ENCODE results near the gene PNMT.
"Not testable (repeated sequence)": the region's sequence is repeated elsewhere in the genome, so short reads cannot be mapped to it uniquely, and the experiment has no call there.

The PNMT gene

DNA sequence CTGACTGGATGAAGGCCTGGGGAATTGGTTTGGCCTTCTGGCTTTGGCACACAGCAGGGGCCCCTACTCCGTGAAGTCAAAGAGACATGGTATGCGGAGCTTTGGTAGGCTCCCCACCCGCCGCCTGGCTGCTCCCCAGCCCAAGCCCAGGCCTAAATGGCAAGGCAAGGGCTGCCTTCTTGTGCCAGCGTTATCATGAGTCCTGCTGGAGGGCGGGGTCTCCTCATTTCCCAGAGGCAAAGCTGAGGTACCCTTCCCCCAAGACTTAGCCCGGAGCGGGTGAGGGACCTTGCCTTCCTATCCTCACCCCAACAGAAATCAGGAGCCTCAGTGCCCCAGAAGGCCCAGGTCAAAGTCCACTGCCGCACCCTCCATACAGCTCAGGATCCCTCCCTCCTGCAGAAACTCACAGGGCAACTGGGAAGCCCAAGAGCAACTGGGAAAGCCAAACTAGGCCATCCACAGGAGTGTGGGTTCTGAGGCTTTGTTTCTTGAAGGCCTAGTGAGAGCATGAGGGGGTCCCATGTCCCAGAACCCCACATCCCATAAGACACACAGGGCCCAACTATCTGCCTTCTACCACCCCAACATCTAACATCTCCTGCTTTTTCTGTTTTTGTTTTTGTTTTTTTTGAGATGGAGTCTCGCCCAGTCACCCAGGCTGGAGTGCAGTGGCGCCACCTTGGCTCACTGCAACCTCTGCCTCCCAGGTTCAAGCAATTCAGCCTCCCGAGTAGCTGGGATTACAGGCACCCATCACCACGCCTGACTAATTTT, 10.3 kb downstream of the PNMT start:
- peaks cover 5% of the 10 kb centered on the region for H3K36me3 Mint-ChIP-seq
- no peaks in the 10 kb centered on the region for H3K9me3 Mint-ChIP-seq (ENCODE audit: low read depth)
- H3K4me3 Mint-ChIP-seq, result no peak overlapping the region
- H3K27me3 Mint-ChIP-seq, result no peaks in the 10 kb centered on the region
- H3K27ac Mint-ChIP-seq, result peak overlapping the region; percentile 96
- peaks cover 60% of the 10 kb centered on the region for H3K4me1 Mint-ChIP-seq (ENCODE audit: low read depth)

DNA sequence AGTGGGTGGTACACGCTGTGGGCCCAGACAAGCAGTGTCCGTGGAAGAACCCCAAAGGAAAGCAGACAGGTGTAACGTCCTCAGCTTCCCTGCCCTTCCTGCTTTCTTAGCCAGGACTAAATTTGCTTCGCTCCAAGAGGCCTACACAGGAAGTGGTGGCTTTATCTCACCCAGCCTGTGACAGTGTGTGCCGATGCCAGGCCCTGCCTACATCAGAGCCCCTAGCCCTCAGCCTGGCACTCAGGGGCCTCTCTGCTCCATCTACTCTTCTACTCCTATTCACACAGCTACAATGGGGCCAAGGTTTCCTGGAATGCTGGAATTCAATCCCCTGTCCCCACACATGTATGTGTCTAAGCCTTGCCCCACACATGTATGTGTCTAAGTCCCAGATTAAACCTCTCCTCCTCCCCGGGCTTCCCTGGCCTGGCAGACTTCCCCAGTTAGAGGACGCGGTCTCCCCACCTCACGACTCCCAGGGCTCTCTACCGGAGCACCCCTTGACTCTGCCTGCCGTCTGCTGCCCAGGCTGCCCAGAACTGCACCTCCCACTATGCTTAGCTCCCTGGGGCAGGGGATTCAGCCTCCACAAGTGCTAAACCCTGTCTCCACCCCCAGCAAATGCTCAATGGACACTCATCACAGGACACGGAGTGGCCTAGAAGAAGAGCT, 11.4 kb downstream of the PNMT start:
- peaks cover 60% of the 10 kb centered on the region for H3K4me1 Mint-ChIP-seq (ENCODE audit: low read depth)
- no peaks in the 10 kb centered on the region for H3K9me3 Mint-ChIP-seq (ENCODE audit: low read depth)
- peaks cover 5% of the 10 kb centered on the region for H3K36me3 Mint-ChIP-seq
- no peaks in the 10 kb centered on the region for H3K27me3 Mint-ChIP-seq
- peak overlapping the region; percentile 35 for H3K4me3 Mint-ChIP-seq
- H3K27ac Mint-ChIP-seq, result peak overlapping the region; percentile 96

DNA sequence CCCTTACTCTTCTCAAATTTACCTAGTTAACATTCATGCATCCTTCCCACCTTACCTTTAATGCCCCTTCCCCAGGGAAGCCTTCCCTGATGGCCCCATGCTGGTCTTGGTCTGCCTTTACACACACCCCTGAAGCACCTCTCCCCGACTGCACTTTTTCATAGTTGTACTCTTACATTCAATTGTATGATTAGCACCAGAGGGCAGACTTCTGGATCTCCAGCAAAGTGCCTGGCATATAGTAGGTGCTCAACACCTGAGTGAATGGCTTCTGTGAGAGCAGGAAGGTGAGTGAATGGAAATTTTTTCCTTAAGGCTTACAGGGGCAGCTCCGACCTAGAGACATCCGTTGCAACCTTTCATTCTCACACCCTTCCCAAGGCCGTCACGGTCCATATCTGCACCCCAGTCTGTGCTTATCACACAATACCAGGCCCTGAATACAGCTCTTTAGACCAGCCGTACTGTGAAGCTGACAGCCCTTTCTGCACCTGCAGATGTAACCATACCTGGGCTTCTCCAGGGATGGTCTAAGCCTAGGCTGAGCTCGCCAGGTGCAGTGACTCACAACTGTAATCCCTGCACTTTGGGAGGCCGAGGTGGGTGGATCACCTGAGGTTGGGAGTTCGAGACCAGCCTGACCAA, 15.2 kb downstream of the PNMT start:
- no peak overlapping the region for H3K4me3 Mint-ChIP-seq
- peaks cover 11% of the 10 kb centered on the region for H3K36me3 Mint-ChIP-seq
- H3K27me3 Mint-ChIP-seq, result no peaks in the 10 kb centered on the region
- no peak overlapping the region for H3K27ac Mint-ChIP-seq
- H3K9me3 Mint-ChIP-seq (ENCODE audit: low read depth), result no peaks in the 10 kb centered on the region
- H3K4me1 Mint-ChIP-seq (ENCODE audit: low read depth), result peaks cover 45% of the 10 kb centered on the region

DNA sequence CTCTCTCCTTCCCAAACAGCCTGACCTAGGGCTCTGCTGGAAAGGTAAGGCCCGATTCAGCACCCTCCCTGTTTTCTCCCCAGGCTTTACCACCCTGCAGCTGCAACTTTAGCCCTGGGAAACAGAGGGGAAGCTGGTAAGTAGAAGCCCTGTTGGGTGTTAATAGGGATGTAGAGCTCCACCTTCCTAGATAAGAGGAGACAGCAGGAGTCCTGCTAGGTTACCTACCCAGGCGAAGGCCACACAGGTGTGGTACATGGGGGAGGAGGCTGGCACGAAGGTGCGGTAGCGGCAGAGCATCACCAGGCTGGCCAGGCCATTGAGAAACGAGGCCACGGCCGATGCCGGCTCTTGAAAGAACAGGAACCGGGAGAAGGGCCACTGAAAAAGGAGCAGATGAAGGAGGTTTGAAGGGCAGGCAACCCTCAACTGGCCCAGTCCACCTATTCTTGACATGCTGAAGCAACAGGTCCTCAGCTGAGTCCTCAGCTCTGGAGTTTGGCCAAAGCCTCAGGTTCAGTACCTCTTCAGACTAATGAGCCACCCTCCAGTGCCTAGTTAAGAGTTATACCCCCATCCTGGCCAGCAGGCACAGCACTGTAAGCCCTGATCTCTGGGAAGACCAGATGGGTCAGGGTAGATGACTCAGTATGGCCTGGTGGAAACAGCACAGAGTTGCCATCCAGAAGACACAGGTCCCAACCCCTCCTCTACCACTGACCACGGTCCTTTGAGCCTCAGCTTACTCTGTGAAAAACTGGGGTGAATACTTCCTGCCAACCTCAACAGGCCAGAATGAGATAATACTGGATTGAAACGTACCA, 16.3 kb downstream of the PNMT start:
- Mint-ChIP-seq H3K27ac (no peak overlapping the region), H3K4me3 (no peak overlapping the region), H3K36me3 (peaks cover 11% of the 10 kb centered on the region), H3K9me3 (ENCODE audit: low read depth) (no peaks in the 10 kb centered on the region), H3K27me3 (no peaks in the 10 kb centered on the region), H3K4me1 (ENCODE audit: low read depth) (peaks cover 40% of the 10 kb centered on the region)

DNA sequence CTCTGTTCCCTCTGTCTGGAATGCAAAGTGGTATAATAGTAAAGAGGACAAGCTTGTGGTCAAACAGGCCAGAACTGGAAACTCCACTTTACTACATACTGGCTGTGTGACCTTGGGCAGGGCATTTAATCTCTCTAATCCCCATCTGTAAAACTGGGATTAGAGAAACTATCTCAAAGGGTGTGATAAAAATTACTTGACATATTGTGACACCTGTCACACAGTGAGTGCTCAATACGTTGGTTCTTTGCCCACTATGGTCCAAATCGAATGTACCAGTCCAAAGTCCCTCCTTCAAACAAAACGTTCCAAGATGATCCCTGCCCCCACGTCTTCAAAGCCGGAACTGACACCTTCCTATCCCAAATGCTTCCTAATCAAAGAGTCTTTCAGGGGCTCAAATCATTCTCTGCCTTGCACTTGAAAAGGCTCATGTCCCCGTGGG, 18.9 kb downstream of the PNMT start:
- Mint-ChIP-seq H3K9me3 (ENCODE audit: low read depth) (no peaks in the 10 kb centered on the region), H3K27me3 (no peaks in the 10 kb centered on the region), H3K27ac (peak overlapping the region; percentile 97), H3K4me3 (peak overlapping the region; percentile 99), H3K36me3 (peaks cover 11% of the 10 kb centered on the region), H3K4me1 (ENCODE audit: low read depth) (peaks cover 23% of the 10 kb centered on the region)

DNA sequence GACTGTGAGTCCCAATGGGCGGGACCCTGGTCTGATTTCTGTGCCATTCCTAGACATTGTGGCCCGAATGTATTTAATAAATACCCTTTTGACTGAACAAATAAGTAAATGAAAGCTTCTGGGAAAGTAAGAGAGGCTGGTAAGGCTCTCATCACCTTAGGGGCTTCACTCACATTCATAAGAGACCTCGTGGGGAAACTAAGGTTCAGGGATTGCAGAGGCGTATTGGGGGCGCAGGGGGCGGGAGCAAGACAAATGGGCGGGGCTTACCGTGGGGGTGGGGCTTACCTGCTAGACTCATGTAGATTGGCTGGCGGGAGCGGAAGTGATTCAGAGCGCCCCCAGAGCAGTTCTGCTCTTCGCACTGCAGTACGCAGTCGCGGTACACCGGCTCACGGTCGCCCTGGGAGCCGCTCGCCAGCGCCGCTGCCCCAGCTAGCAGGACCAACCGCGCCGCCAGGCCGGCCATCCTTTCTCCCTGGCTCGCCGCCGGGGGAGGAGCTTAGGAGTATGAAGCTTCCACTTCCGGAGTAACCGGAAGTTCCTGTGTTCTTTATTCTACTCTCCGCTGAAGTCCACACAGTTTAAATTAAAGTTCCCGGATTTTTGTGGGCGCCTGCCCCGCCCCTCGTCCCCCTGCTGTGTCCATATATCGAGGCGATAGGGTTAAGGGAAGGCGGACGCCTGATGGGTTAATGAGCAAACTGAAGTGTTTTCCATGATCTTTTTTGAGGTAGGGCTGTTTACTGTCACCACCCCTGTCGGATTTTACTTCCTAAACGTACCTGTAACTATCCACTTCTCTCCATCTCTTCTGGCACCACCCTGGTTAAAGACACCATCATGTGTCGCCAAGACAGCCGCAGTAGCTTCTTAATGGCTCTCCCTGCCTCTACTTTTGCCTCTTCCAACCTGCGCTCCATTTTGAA, 19.6 kb downstream of the PNMT start, which contains the start of gene PGAP3:
TSS of gene PGAP3 (minus strand) at position 512 of the 929 bp plus-strand sequence. CDS start at position 469, 43 bp downstream.
- H3K36me3 Mint-ChIP-seq, result peaks cover 11% of the 10 kb centered on the region
- peak within 1 kb of the TSS; percentile 97 for H3K27ac Mint-ChIP-seq
- peak within 1 kb of the TSS; percentile 99 for H3K4me3 Mint-ChIP-seq
- H3K4me1 Mint-ChIP-seq (ENCODE audit: low read depth), result peaks cover 23% of the 10 kb centered on the region
- H3K27me3 Mint-ChIP-seq, result no peaks in the 10 kb centered on the region
- no peaks in the 10 kb centered on the region for H3K9me3 Mint-ChIP-seq (ENCODE audit: low read depth)

DNA sequence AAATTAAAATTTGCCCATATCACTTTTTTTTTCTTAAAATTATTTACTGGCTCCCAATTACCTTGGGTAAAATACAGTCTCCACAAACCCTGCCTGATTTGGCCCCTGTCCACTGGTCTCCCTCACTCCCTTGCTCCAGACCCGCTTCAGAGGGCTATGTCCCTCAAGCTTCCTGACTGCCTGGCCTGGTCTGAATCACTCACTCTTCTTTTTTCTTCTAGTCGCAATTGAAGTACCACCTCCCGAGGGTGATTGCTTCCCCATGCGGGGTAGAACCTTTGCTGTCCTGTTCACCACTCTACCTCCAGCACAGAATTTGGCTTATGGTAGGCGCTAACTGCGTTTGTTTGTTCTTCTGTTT, 20.2 kb downstream of the PNMT start:
- Mint-ChIP-seq H3K36me3 (peaks cover 8% of the 10 kb centered on the region), H3K9me3 (ENCODE audit: low read depth) (no peaks in the 10 kb centered on the region), H3K27ac (peak overlapping the region; percentile 97), H3K4me3 (peak overlapping the region; percentile 99), H3K27me3 (no peaks in the 10 kb centered on the region), H3K4me1 (ENCODE audit: low read depth) (peaks cover 20% of the 10 kb centered on the region)

DNA sequence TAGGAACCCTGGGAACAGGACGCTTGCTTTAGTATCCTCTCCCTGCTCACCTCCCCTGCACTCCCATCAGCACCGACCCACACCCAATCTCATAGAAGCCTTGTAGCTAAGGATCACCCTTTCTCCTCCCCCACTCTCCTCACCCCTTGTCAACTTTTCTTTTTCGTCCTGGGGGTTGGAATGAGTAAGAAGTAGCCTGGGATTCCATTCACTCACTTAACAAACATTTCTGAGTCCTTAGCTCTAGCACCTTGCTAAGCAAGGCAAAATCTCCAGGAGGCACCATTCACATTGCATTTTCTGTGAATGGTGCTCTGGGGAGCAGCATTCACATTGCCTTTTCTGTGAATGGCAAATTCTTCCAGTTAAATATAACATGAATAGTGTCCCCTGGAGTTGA, 20.7 kb downstream of the PNMT start:
- H3K9me3 Mint-ChIP-seq (ENCODE audit: low read depth), result no peaks in the 10 kb centered on the region
- peaks cover 20% of the 10 kb centered on the region for H3K4me1 Mint-ChIP-seq (ENCODE audit: low read depth)
- H3K27ac Mint-ChIP-seq, result peak overlapping the region; percentile 97
- peaks cover 8% of the 10 kb centered on the region for H3K36me3 Mint-ChIP-seq
- H3K4me3 Mint-ChIP-seq, result peak overlapping the region; percentile 99
- no peaks in the 10 kb centered on the region for H3K27me3 Mint-ChIP-seq

DNA sequence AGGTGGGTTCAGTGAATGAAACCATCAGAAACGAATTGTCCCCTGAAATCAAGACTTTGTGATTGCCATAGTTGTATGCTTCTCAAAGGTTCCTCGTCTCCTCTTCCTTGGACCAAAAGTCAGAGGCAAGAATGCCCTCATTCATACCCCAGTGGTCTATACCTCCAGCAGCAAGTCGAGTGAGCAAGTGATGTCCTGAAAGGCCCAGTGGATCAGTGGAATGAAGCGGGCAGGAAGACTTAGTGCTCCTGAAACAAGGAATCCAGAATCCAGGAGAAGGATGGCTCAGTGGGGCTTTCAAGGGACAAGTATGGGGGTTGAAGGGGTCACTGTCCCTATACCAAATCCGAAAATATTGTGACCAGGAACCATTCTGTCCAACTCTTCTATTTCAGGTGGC, 26.3 kb downstream of the PNMT start:
- H3K36me3 Mint-ChIP-seq, result peaks cover 7% of the 10 kb centered on the region
- no peaks in the 10 kb centered on the region for H3K9me3 Mint-ChIP-seq (ENCODE audit: low read depth)
- H3K27me3 Mint-ChIP-seq, result peaks cover 6% of the 10 kb centered on the region
- H3K4me3 Mint-ChIP-seq, result no peak overlapping the region
- peaks cover 2% of the 10 kb centered on the region for H3K4me1 Mint-ChIP-seq (ENCODE audit: low read depth)
- no peak overlapping the region for H3K27ac Mint-ChIP-seq

DNA sequence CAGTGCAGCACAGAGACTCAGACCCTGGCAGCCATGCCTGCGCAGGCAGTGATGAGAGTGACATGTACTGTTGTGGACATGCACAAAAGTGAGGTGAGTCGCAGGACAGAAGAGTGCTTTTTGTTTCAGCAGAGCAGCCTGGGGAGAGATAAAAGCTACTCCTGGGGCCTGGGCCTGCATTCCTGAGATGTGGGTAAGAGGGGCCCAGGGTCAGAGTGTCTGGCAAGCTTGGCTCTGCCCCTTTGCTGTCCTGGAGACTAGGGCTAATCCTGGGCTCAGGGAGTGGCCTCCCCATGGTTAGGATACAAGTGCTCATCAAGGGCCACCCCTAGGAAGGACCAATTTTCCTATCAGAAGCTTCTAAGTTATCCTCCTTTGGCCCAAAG, 26.8 kb downstream of the PNMT start:
- no peaks in the 10 kb centered on the region for H3K9me3 Mint-ChIP-seq (ENCODE audit: low read depth)
- H3K27ac Mint-ChIP-seq, result no peak overlapping the region
- H3K36me3 Mint-ChIP-seq, result peaks cover 7% of the 10 kb centered on the region
- no peak overlapping the region for H3K4me3 Mint-ChIP-seq
- peaks cover 8% of the 10 kb centered on the region for H3K27me3 Mint-ChIP-seq
- peaks cover 5% of the 10 kb centered on the region for H3K4me1 Mint-ChIP-seq (ENCODE audit: low read depth)

DNA sequence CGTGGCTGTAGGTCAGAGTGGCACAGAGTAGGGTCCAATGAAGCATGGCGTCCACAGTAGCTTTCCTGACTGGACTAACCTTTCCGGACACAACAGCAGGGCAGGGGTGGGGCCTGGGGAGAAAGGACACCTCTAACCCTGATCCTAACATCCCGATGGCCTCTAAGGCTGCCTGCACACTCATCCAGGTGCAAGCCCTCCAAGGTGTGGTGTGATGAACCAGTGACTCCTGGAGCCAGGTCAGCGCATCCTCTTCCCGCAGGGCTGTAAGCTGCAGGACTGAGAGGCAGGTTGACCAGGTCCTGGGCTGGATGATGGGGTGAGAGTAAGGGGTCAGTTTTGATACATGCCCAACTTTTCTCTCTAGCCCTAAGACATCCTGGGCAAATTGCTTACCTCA, 28.5 kb downstream of the PNMT start:
- peaks cover 7% of the 10 kb centered on the region for H3K36me3 Mint-ChIP-seq
- H3K9me3 Mint-ChIP-seq (ENCODE audit: low read depth), result no peaks in the 10 kb centered on the region
- H3K27ac Mint-ChIP-seq, result no peak overlapping the region
- peaks cover 17% of the 10 kb centered on the region for H3K27me3 Mint-ChIP-seq
- H3K4me3 Mint-ChIP-seq, result no peak overlapping the region
- peaks cover 7% of the 10 kb centered on the region for H3K4me1 Mint-ChIP-seq (ENCODE audit: low read depth)

DNA sequence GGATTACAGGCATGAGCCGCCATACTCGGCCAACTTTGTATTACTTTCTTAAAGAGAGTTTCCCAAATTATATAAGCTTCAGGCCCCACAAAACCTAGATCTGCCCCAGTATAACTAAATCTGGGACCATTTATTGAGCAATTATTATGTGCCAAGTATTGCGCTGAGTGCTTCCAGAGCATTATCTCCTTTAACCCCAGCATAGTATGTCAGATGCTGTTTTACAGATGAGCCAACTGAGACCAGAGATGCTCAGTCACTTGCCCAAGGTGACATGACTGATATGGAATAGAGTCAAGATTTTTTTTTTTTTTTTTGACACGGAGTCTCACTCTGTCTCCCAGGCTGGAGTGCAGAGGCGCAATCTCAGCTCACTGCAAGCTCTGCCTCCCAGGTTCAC, 29.7 kb downstream of the PNMT start:
- H3K4me3 Mint-ChIP-seq, result no peak overlapping the region
- H3K4me1 Mint-ChIP-seq (ENCODE audit: low read depth), result peaks cover 7% of the 10 kb centered on the region
- H3K36me3 Mint-ChIP-seq, result peaks cover 7% of the 10 kb centered on the region
- no peak overlapping the region for H3K27ac Mint-ChIP-seq
- no peaks in the 10 kb centered on the region for H3K9me3 Mint-ChIP-seq (ENCODE audit: low read depth)
- peaks cover 18% of the 10 kb centered on the region for H3K27me3 Mint-ChIP-seq

DNA sequence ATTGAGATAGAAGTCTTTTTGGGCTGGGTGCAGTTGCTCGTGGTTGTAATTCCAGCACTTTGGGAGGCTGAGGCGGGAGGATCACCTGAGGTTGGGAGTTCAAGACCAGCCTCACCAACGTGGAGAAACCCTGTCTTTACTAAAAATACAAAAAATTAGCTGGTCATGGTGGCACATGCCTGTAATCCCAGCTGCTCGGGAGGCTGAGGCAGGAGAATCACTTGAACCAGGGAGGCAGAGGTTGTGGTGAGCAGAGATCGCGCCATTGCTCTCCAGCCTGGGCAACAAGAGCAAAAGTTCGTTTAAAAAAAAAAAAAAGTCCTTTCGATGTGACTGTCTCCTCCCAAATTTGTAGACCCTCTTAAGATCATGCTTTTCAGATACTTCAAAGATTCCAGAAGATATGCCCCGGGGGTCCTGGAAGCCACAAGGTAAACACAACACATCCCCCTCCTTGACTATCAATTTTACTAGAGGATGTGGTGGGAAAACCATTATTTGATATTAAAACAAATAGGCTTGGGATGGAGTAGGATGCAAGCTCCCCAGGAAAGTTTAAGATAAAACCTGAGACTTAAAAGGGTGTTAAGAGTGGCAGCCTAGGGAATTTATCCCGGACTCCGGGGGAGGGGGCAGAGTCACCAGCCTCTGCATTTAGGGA, 31.0 kb downstream of the PNMT start:
- not testable (repeated sequence) for H3K4me1 Mint-ChIP-seq (ENCODE audit: low read depth); H3K36me3 Mint-ChIP-seq; H3K9me3 Mint-ChIP-seq (ENCODE audit: low read depth); H3K27ac Mint-ChIP-seq
- Mint-ChIP-seq H3K4me3 (peak overlapping the region; percentile 80), H3K27me3 (peaks cover 18% of the 10 kb centered on the region)

Data from activated naive CD8-positive, alpha-beta T cell (primary cell).